Breast epithelium (tissue), 3 donors: ENCODE results near the gene APBA1.

Experiments used
- CTCF ChIP-seq, 3 donors: fragments of 450-650 bp; IDR thresholded peaks; one replicate each; pipeline ENCODE4 v1.5.1; 2016 to 2017; ENCODE audit warnings: antibody characterized with exemption in 3 of 3, mild to moderate bottlenecking in 3 of 3, moderate library complexity in 3 of 3
- POLR2A ChIP-seq: fragments of 450-650 bp; IDR thresholded peaks from one replicate; pipeline ENCODE4 v1.6.1; 2016; ENCODE audit warnings: antibody characterized with exemption, mild to moderate bottlenecking, moderate library complexity

GRCh38 chr9:69377981-69378380, 294.2 kb downstream of the APBA1 start:
- TF ChIP-seq POLR2A, result no peak
- no peak for TF ChIP-seq CTCF (IDR thresholded peaks at IDR 0.05)
